Measurements from ENCODE around the gene TMEM178B.

The TMEM178B gene

GRCh38 chr7:141464551-141464950, 390.7 kb downstream of the TMEM178B start:
- no peak for DNase-seq (ENCODE audit: low read depth, low spot score)

GRCh38 chr7:141466151-141466904, 392.5 kb downstream of the TMEM178B start:
- DNase-seq (ENCODE audit: low read depth, low spot score), result no peak

GRCh38 chr7:141468341-141468740, 394.5 kb downstream of the TMEM178B start:
- no peak for DNase-seq (ENCODE audit: low read depth, low spot score)

GRCh38 chr7:141475679-141476078, 401.8 kb downstream of the TMEM178B start:
- DNase-seq (ENCODE audit: low read depth, low spot score), result no peak

- no peak for DNase-seq (ENCODE audit: low read depth, low spot score)
These were observed 404.0 kb downstream of the TMEM178B start for GRCh38 chr7:141477865-141478264.

GRCh38 chr7:141478845-141479244, 405.0 kb downstream of the TMEM178B start:
- no peak for DNase-seq (ENCODE audit: low read depth, low spot score)

- no peak for DNase-seq (ENCODE audit: low read depth, low spot score)
These were observed 407.1 kb downstream of the TMEM178B start for GRCh38 chr7:141480953-141481352.

- no peak for DNase-seq (ENCODE audit: low read depth, low spot score)
These were observed 408.1 kb downstream of the TMEM178B start for GRCh38 chr7:141481971-141482370.

GRCh38 chr7:141483044-141483443, 409.2 kb downstream of the TMEM178B start:
- DNase-seq (ENCODE audit: low read depth, low spot score), result no peak

GRCh38 chr7:141484907-141485306, 411.0 kb downstream of the TMEM178B start:
- DNase-seq (ENCODE audit: low read depth, low spot score), result no peak

- no peak for DNase-seq (ENCODE audit: low read depth, low spot score)
These were observed 413.1 kb downstream of the TMEM178B start for GRCh38 chr7:141486959-141487358.

GRCh38 chr7:141490474-141490873, 416.6 kb downstream of the TMEM178B start:
- DNase-seq (ENCODE audit: low read depth, low spot score), result no peak

GRCh38 chr7:141495057-141495456, 421.2 kb downstream of the TMEM178B start:
- no peak for DNase-seq (ENCODE audit: low read depth, low spot score)

- DNase-seq (ENCODE audit: low read depth, low spot score), result no peak
These were observed 423.5 kb downstream of the TMEM178B start for GRCh38 chr7:141497391-141497790.

GRCh38 chr7:141500608-141501007, 426.7 kb downstream of the TMEM178B start:
- no peak for DNase-seq (ENCODE audit: low read depth, low spot score)

- DNase-seq (ENCODE audit: low read depth, low spot score), result no peak
These were observed 427.6 kb downstream of the TMEM178B start for GRCh38 chr7:141501451-141501850.

- no peak for DNase-seq (ENCODE audit: low read depth, low spot score)
These were observed 437.4 kb downstream of the TMEM178B start for GRCh38 chr7:141511316-141511675.

- DNase-seq (ENCODE audit: low read depth, low spot score), result no peak
These were observed 438.0 kb downstream of the TMEM178B start for GRCh38 chr7:141511676-141512396.

GRCh38 chr7:141512597-141512996, 438.7 kb downstream of the TMEM178B start:
- no peak for DNase-seq (ENCODE audit: low read depth, low spot score)

GRCh38 chr7:141513720-141514119, 439.9 kb downstream of the TMEM178B start:
- DNase-seq (ENCODE audit: low read depth, low spot score), result no peak

- DNase-seq (ENCODE audit: low read depth, low spot score), result no peak
These were observed 442.1 kb downstream of the TMEM178B start for GRCh38 chr7:141515941-141516340.

- DNase-seq (ENCODE audit: low read depth, low spot score), result no peak
These were observed 445.8 kb downstream of the TMEM178B start for GRCh38 chr7:141519623-141520022.

GRCh38 chr7:141522657-141523342, 448.9 kb downstream of the TMEM178B start:
- no peak for DNase-seq (ENCODE audit: low read depth, low spot score)
